ENCODE results near the gene SMURF2.

The SMURF2 gene

GRCh38 chr17:64496348-64496785 lies 165.7 kb downstream of the SMURF2 start:
- no peak for TF ChIP-seq CTCF (IDR thresholded peaks at IDR 0.05; ENCODE audit: extremely low read depth, missing control alignments)
- no peak for DNase-seq (ENCODE audit: low spot score)
